ENCODE measurements around the gene BPIFA3.

BPIFA3 gene

GRCh38 chr20:33259371-33259770, 42.2 kb downstream of the BPIFA3 start:
- no peak for DNase-seq (ENCODE audit: low read depth in 1 of 2, low spot score in 1 of 2)

- DNase-seq (ENCODE audit: low read depth in 1 of 2, low spot score in 1 of 2), result no peak
Observed at GRCh38 chr20:33261465-33261864, 44.3 kb downstream of the BPIFA3 start.

GRCh38 chr20:33262658-33263065, 45.5 kb downstream of the BPIFA3 start:
- DNase-seq (ENCODE audit: low read depth in 1 of 2, low spot score in 1 of 2), result no peak

- DNase-seq (ENCODE audit: low read depth in 1 of 2, low spot score in 1 of 2), result no peak
Observed at GRCh38 chr20:33263784-33264183, 46.6 kb downstream of the BPIFA3 start.

DNA sequence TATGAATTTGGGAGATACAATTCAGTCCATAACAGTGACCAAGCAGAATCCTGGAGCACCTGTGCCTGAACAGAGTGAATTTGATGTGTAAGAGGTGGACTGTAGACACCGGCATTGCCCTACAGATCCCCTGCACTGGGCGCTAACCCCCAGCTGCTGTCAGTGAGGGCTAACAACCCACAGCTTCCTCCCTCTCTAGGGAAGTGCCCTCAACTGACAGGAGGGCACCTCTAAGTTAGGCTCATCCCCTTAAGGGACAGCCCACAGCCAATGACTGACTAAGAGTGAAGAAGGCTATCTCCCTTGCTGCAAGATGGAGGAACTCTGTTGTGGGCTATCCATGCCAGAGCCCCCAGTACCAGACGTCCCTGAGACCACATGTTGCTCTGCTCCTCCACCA, 50.5 kb downstream of the BPIFA3 start:
- DNase-seq (ENCODE audit: low read depth in 1 of 2, low spot score in 1 of 2), result no peak

GRCh38 chr20:33272155-33272873, 55.2 kb downstream of the BPIFA3 start:
- DNase-seq (ENCODE audit: low read depth in 1 of 2, low spot score in 1 of 2), result no peak

DNA sequence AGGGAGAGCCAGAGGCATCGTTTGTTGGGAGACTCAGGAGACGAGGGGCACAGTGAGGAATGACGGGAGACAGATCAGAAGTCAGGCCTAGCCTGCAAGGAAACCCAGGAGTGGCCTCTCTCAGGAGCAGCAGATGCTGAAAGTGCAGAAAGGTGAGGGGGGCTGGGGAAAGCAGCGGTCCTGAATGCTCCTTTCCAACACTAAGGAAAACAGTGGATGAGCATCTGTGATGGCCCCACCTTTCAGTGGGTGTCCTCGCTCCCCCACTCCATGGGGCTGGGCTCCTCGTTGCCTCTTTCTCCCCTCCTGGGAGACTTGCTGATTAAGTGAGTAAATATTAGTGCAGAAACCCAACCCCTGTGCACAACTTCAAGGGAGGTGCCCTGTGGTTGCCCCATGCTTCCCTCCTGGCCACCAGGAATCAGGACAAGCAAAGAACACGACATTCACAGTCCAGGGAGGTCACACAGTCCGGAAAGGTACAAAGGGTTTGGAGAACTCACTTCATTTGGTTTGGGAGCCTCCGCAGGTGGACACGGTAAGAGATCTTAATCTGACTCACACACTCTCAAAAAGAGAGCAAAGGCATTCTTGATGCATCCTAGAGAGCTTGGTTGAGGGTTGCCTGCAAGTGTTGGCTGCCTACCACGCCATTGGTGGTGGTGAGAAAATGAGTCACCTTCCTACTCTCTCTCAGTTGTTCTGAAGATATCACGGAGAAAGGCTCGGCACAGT, 56.1 kb downstream of the BPIFA3 start:
- DNase-seq (ENCODE audit: low read depth in 1 of 2, low spot score in 1 of 2), result no peak

- DNase-seq (ENCODE audit: low read depth in 1 of 2, low spot score in 1 of 2), result no peak
Observed at GRCh38 chr20:33275215-33275614, 58.1 kb downstream of the BPIFA3 start.

GRCh38 chr20:33275871-33276270, 58.7 kb downstream of the BPIFA3 start:
- no peak for DNase-seq (ENCODE audit: low read depth in 1 of 2, low spot score in 1 of 2)

DNA sequence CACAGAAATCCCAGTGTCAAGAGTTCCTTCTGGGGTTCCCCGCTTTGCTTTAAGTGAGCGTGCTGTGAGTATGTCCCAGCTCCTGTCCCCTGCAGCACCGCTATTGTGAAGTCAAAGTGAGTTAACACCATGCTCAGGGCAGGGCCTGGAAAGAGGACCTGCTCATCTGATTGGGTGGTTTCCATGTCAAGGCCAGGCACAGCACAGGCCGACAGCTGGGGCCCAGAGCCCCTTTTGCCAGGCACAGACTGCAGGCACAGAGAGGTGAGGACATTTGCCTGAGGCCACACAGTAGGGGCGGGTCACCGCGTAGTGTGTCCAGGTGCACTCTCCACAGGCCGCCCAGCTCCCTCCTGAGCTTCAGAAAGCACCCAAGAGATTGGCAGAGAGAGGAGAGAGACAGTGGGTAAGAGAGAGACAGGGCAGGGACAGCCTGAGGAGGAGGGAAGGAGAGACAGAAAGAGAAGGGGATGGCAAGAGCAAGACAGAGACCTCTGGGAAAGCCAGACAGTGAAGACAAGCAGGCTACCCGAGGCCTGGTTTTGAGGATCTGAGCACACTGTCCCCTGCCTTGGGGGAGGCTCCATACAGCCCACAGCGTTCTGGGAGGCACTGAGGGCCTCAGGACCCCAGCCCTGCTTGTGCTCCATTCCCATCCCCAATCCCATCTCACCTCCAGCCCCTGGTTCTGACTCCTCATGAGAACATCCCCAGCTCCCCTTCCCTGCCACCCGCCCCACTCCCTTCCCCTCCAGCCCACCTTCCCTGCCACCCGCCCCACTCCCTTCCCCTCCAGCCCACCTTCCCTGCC, 59.4 kb downstream of the BPIFA3 start:
- no peak for DNase-seq (ENCODE audit: low read depth in 1 of 2, low spot score in 1 of 2)

Measured in stimulated activated CD4-positive, alpha-beta T cell treated with anti-CD3 and anti-CD28 coated beads, Interleukin-15, amount 100 ng/mL, for 1 hour (primary cell).